Islet precursor cell (in vitro differentiated cells): ENCODE data around the gene CPSF4L.
A peak's percentile ranks its signal among the peaks of the same experiment; 100 is the strongest.
"Not testable (repeated sequence)": the region's sequence is repeated elsewhere in the genome, so short reads cannot be mapped to it uniquely, and the experiment has no call there.

Experiments
- DNase-seq: peaks from one replicate; pipeline ENCODE4 v3.0.0-alpha.2; 2018

Gene CPSF4L

DNA sequence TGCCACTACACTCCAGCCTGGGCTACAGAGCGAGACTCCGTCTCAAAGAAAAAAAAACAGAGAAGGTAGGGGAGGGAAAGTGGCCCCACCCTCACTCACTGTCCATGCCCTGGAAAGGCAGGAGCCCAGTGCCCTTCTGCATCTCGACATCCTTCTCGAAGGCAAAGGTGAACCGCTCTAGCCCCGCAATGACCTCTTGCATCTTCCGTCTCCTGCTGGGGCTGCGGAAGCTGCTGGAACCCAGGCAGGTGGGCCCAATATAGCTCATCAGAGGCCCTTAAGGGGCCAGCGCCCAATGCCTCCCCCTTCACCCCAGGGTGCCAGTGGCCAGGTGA is at the start of gene CPSF4L:
TSS of gene CPSF4L (minus strand) at position 264 of the 335 bp plus-strand sequence. CDS start at position 202, 62 bp downstream.
- DNase-seq, result no peak

GRCh38 chr17:73311428-73311780 is 49.7 kb upstream of the CPSF4L start:
- DNase-seq, result no peak

DNA sequence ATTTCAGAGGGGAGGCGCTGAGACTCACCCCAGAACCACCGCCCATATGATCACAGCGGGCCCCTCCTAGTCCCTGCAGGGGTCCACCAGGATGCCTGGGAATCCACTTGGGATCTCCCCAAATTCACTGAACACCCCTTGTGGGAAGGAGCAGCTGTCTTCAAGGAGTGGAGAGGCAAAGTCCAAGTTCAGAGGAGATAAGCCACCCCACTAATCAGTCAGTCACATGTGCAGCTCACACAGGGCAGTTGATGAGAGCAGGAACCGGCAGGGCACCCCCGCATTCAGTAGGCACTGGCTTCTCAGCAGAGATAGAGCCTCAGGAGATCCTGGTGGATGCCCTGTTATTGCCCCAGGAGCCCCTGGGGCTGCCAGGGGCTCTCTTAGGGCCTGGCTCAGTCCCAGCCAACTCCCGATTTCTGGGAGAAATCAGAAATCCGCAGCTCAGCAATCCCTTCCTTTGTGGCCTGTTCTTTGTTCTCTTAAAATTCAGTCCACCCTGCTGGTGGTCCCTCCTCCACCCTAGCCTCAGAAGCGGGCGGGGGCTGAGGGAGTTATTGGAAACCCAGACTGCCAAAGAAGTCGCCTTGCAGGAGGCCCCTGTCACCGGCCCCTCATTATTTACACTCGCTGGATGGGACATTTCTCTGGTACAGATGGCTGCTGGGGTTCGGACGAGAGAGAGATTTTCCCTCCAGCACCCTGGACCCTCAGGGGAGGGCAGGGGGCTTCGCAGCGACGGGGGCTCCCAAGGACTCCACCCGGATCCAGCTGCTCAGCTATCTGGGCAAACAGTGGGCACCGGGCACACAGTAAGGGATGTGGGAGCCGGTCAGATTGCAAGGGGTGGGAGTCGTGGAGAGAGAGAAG is 48.3 kb upstream of the CPSF4L start:
- DNase-seq, result no peak

DNA sequence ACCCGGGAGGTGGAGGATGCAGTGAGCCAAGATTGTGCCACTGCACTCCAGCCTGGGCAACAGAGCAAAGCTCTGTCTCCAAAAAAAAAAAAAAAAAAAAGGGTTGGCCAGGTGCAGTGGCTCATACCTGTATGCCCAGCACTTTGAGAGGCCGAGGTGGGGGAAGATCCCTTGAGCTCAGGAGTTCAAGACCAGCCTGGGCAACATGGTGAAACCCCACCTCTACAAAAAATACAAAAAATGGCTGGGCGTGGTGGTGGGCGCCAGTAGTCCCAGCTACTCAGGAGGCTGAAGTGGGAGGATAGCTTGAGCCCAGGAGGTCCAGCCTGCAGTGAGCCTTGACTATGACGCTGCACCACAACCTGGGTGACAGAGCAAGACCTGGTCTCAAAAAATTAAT is 47.3 kb upstream of the CPSF4L start:
- DNase-seq, result not testable (repeated sequence)

DNA sequence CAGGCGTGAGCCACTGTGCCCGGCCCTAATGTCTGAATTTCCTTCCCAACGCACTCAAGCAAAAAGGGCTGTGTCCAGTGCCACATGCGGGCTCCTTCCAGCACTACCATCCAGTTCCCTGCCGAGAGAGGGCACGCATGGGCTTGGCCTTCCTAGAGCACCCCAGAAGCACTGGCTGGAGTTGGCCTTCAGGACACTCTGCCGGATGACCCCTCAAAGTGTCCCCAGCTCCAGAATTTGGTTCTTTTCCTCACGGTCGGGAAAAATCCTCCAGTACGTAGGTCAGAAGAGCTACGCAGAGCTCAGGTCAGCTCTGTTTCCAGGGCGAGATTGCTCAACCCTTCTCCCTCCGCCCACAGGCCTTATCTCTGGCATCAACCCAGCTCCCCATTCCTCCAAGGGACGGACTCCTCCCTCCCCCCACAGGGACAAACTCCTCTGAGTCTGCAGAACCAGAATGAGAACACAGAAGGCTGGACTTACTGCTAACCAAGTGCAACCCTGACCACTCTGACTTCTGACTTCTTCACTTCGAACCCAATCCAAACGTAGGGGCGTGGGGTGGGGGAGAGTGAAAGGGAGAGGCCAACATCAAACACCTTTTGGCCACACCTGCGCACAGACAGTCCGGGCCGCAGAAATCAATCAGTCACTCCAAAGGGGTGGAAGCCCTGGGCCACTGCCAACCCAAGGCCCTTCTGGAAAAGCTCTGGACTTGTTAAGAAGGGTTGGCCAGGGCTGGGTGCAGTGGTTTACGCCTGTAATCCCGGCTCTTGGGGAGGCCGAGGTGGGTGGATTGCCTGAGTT is 46.5 kb upstream of the CPSF4L start:
- DNase-seq, result peak; percentile 96

DNA sequence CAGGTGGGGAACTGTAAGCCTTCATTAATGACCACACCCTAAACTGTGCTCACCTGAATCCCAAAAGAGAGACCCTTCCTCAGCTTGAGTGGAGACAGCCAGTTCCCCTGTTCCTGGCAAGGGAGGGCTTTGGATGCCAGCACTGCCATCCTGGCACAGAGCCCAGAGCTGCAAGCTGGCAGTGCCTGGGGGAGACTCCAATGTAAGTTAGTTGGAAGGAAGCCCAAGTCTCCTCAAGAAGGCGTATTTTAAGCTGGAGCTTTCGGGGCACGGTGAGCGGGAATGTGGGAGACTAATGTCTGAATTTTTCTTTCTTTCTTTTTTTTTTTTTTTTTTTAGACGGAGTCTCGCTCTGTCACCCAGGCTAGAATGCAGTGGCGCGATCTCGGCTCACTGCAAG is 45.5 kb upstream of the CPSF4L start:
- no peak for DNase-seq

- DNase-seq, result peak; percentile 78
Measured at GRCh38 chr17:73305845-73306836, 44.5 kb upstream of the CPSF4L start.

DNA sequence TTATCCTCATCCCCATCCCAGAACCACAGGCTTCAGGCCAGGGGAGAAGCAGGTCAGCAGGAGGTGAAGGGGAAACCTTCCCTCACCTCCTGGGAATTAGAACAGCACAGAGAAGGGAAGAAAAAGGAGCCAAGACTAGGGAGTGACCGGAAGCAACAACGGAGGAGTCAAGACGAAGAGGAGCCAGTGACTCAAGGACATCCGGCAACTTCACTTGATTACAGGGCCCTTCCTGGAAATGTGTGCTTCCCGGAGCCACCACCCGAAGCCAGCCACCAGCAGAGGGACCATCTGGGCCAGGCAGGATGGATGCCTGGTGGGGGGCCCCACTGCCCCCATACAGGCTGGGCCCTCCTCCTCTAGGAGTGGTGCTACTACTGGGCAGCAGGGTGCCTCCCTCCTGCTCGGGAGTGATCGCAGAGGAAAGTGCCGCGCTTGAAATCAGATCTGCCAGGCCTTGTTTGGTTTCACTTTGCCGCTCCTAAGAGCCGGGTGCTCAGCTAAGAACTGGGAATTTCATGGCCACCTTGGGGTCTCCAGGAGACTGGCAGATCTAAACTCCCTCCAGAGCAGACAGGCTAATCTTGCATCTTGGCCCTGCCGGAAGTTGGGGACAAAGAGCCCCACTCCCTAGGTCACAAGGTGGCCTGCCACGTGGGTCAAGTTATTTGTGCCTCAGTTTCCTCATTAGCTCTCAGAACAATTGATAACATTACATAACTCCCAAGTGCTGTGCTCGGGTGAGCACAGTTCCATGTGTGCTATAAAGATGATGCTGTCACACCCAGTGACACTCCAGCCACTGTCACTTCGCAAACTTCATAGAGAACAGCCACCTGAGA is 43.5 kb upstream of the CPSF4L start:
- DNase-seq, result peak; percentile 81

- no peak for DNase-seq
Measured at GRCh38 chr17:73304438-73304837, 42.8 kb upstream of the CPSF4L start.

GRCh38 chr17:73302189-73302588 is 40.5 kb upstream of the CPSF4L start:
- no peak for DNase-seq

DNA sequence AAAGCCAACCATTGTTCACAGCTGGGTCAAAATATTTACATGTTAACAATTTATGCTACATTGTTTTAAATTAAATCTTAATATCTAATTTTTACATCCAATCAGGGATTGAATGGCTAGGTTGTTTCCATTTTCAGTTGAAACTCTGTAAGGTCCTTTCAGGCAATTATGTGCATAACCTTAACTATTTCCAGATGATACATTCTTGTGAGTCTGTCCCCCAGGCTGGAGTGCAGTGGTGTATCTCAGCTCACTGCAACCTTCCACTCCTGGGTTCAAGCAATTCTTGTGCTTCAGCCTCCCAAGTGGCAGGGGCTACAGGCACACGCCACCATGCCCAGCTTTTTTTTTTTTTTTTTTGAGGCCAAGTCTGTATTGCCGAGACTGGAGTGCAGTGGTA is 39.7 kb upstream of the CPSF4L start:
- DNase-seq, result no peak

GRCh38 chr17:73300392-73300791 is 38.7 kb upstream of the CPSF4L start:
- DNase-seq, result no peak

GRCh38 chr17:73297934-73298861 is 36.5 kb upstream of the CPSF4L start:
- DNase-seq, result no peak

DNA sequence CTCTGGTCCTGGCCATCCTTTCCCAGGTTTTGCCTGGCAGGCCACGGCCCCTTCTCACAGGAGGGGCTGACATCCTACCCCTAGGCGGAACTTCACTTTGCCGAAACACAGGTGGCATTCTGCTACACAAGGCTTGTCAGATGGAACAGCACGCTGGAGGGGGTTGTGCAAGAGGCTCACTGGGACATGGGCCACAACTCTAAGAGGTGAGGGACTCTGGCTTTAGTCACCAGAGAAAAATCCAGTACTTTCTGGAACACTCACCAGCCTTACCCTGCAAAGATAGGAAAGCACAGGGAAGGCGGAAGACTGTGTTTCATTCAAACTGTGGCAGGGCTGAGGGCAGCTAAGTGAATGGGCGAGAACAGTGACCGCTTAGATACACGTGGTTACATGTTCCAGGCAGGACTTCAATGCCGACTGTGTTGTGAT is 31.8 kb upstream of the CPSF4L start:
- DNase-seq, result peak; percentile 89

- DNase-seq, result peak; percentile 86
Measured at GRCh38 chr17:73293031-73293430, 31.4 kb upstream of the CPSF4L start.

DNA sequence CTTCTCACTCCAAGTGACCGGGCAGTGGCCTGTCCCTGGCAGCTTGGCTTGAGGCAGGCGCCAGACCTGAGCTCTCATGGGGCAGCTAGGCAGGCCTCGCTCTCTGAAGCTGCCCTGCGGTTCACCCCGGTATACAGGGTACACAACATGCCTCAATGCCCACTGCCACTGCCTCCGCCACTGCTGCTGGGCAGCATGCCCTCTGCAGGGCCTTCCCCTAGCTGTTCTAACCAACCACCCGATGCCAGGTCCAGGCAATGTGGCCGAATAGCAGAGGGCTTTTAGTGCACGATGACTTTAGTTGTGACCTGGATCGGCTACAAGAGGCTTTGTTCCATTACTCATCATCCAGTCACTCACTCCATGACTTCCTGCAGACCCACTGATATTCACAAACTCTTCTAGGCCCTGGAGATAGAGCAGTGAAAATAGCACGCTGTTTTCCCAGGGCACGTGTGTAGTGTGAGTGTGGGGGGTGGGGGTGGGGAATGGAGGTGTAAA is 30.4 kb upstream of the CPSF4L start:
- peak; percentile 79 for DNase-seq

DNA sequence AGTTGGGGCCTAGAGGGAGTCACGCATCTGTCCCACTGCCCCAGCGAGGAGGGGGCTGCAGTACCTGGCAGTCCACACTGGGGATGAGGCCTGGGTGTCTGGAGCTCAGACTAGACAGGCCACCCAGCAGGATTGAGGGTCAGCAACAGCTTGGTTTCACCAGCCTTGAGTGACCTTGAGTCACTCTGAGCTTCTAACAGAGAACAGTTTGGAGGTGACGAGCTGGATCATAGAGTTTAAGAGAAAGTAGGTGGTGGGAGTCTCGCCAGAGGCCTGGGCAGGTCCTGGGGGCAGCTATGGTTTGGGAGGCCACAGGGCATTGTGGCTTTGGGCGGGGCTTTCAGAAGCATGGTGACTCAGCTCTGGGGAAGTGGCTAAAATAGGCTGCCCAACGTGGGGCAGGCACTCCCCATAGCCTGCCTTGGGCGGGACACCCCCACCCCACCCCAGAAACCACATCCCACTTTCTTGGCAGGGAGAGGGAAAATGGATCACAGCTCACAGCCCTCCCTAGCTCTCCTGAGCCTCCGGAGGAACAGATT is 29.7 kb upstream of the CPSF4L start:
- DNase-seq, result peak; percentile 87

DNA sequence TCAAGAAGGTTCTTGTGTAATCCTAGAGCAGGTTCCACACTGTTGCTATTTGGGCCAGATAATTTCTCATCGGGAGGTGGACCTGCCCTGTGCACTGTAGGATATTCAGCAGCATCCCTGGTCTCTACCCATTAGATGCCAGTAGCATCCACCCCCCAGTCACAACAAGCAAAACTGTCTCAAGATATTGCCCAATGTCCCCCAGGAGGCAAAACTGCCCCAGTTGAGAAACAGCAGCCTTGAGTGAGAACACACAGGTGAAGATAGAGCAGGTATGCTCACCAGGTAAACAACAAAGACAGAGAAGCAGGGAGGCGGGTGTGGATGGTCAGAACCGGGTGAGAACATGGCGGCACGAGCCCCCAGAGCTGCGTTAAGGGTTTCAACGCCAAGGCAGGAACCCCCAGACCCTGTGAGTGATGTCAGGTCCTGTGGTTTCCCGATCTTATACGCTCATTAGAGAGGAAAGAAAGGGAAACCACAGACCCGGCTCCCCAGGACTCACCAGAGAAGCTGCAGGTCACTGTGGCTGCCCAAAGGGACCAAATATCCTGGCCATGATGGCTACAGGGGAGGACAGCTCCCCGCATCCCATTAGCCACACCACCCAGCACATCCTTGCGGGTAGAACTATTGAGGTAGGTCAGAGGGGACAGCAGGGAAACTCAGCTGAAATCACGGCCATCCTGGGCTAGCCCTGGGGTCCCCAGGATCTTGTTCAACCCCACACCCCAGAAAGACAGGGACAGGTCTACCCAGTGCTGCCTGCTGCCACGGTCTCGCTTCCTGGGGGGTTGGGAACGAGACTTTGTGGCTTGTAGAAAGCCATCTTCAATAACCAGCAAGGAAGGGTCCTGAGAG is 28.9 kb upstream of the CPSF4L start:
- DNase-seq, result peak; percentile 46

DNA sequence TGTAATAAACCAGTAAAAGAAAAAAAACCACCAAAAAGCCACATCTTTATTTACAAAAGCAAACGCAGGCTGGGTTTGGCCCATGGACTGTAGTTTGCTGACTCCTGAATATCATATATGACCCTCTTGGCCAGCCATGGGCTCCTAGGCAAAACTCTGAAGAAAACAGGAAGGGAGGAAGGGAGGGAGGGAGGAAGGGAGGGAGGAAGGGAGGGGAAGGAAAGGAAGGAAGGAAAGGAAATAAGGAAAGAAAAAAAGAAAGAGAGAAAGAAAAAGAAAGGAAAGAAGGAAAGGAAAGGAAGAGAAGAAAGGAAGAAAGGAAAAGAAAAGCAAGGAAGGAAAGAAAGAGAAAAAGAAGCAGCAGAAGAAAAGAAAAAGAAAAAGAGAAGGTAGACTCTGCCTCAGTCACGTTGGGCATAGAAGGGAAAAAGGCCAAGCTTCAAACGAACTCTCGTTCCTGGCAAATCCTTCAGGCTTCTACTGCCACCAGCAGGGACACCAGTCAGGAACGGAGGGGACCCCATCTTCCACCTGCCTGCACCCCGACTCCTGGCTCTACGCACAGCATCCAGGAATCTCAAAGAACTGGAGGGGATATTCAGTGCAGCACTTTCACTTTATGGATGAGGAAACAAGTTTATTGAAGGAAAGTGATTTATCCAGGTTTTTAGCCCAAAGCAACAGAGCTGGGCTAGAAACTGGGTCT is 28.0 kb upstream of the CPSF4L start:
- no peak for DNase-seq
